ENCODE measurements around the gene MIOX.

- TF ChIP-seq EGR1 (IDR thresholded peaks at IDR 0.05) (no peak), CEBPB (IDR thresholded peaks at IDR 0.05) (no peak), RAD21 (IDR thresholded peaks at IDR 0.05; ENCODE audit: low read depth) (no peak), EP300 (IDR thresholded peaks at IDR 0.05; ENCODE audit: borderline replicate concordance) (no peak), FOXM1 (IDR thresholded peaks at IDR 0.05; ENCODE audit: borderline replicate concordance, low read depth) (no peak), TAF1 (IDR thresholded peaks at IDR 0.05; ENCODE audit: low read depth) (no peak), CREB1 (IDR thresholded peaks at IDR 0.05; ENCODE audit: low read depth) (no peak), YY1 (IDR thresholded peaks at IDR 0.05; ENCODE audit: low read depth) (no peak)
- TF ChIP-seq, protein P1, sequence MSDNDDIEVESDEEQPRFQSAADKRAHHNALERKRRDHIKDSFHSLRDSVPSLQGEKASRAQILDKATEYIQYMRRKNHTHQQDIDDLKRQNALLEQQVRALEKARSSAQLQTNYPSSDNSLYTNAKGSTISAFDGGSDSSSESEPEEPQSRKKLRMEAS (IDR thresholded peaks at IDR 0.05) = no peak
- TF ChIP-seq, protein P2, sequence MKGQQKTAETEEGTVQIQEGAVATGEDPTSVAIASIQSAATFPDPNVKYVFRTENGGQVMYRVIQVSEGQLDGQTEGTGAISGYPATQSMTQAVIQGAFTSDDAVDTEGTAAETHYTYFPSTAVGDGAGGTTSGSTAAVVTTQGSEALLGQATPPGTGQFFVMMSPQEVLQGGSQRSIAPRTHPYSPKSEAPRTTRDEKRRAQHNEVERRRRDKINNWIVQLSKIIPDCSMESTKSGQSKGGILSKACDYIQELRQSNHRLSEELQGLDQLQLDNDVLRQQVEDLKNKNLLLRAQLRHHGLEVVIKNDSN (IDR thresholded peaks at IDR 0.05) = no peak
These were observed 39.7 kb upstream of the MIOX start for GRCh38 chr22:50446708-50447575.

All from Ishikawa (cell line).